ENCODE measurements around the gene CDK5R2. TPM values are rescaled to one million over a fixed set of nuclear protein-coding genes. Genes with fewer than 3 reads are reported as not detected.

The CDK5R2 gene
- total RNA-seq, 4 donors from 2014 or later = not detected

- TF ChIP-seq CTCF (IDR thresholded peaks at IDR 0.05; ENCODE audit: low read depth) = no peak
Observed at GRCh38 chr2:218997731-218998130, 38.3 kb downstream of the CDK5R2 start.

- TF ChIP-seq CTCF (IDR thresholded peaks at IDR 0.05; ENCODE audit: low read depth) = no peak
Observed at GRCh38 chr2:218998414-218999002, 39.0 kb downstream of the CDK5R2 start.

GRCh38 chr2:218999021-218999880, 39.8 kb downstream of the CDK5R2 start:
- TF ChIP-seq CTCF (IDR thresholded peaks at IDR 0.05; ENCODE audit: low read depth) = no peak

GRCh38 chr2:218999881-219000568, 40.6 kb downstream of the CDK5R2 start:
- TF ChIP-seq CTCF (IDR thresholded peaks at IDR 0.05; ENCODE audit: low read depth) = no peak

- no peak for TF ChIP-seq CTCF (IDR thresholded peaks at IDR 0.05; ENCODE audit: low read depth)
Observed at GRCh38 chr2:219000569-219000960, 41.1 kb downstream of the CDK5R2 start.

- TF ChIP-seq CTCF (IDR thresholded peaks at IDR 0.05; ENCODE audit: low read depth) = no peak
Observed at GRCh38 chr2:219001100-219001576, 41.7 kb downstream of the CDK5R2 start.
